ENCODE data around the gene CAMK1D.

CAMK1D gene

GRCh38 chr10:12597788-12598765 is 248.7 kb downstream of the CAMK1D start:
- DNase-seq (ENCODE audit: low spot score), result no peak

GRCh38 chr10:12600652-12601051 is 251.3 kb downstream of the CAMK1D start:
- DNase-seq (ENCODE audit: low spot score), result no peak

- no peak for DNase-seq (ENCODE audit: low spot score)
Measured at GRCh38 chr10:12602521-12602920, 253.2 kb downstream of the CAMK1D start.

GRCh38 chr10:12603766-12604470 is 254.6 kb downstream of the CAMK1D start:
- DNase-seq (ENCODE audit: low spot score), result no peak

- DNase-seq (ENCODE audit: low spot score), result peak; percentile 19
Measured at GRCh38 chr10:12605580-12606405, 256.4 kb downstream of the CAMK1D start.

GRCh38 chr10:12606461-12606860 is 257.1 kb downstream of the CAMK1D start:
- no peak for DNase-seq (ENCODE audit: low spot score)

- DNase-seq (ENCODE audit: low spot score), result no peak
Measured at GRCh38 chr10:12608761-12609160, 259.4 kb downstream of the CAMK1D start.

GRCh38 chr10:12609435-12609834 is 260.1 kb downstream of the CAMK1D start:
- no peak for DNase-seq (ENCODE audit: low spot score)

- no peak for DNase-seq (ENCODE audit: low spot score)
Measured at GRCh38 chr10:12613136-12613535, 263.8 kb downstream of the CAMK1D start.

GRCh38 chr10:12614177-12614995 is 265.0 kb downstream of the CAMK1D start:
- no peak for DNase-seq (ENCODE audit: low spot score)

GRCh38 chr10:12615296-12616220 is 266.2 kb downstream of the CAMK1D start:
- no peak for DNase-seq (ENCODE audit: low spot score)

GRCh38 chr10:12617191-12618175 is 268.1 kb downstream of the CAMK1D start:
- DNase-seq (ENCODE audit: low spot score), result no peak

- no peak for DNase-seq (ENCODE audit: low spot score)
Measured at GRCh38 chr10:12622016-12622415, 272.7 kb downstream of the CAMK1D start.

GRCh38 chr10:12622691-12623090 is 273.3 kb downstream of the CAMK1D start:
- no peak for DNase-seq (ENCODE audit: low spot score)

- DNase-seq (ENCODE audit: low spot score), result no peak
Measured at GRCh38 chr10:12625393-12626023, 276.2 kb downstream of the CAMK1D start.

- no peak for DNase-seq (ENCODE audit: low spot score)
Measured at GRCh38 chr10:12628153-12628552, 278.8 kb downstream of the CAMK1D start.

- no peak for DNase-seq (ENCODE audit: low spot score)
Measured at GRCh38 chr10:12628964-12629766, 279.8 kb downstream of the CAMK1D start.

GRCh38 chr10:12629767-12630165 is 280.4 kb downstream of the CAMK1D start:
- DNase-seq (ENCODE audit: low spot score), result no peak

Measured in CD4-positive, alpha-beta T cell treated with Interleukin-15 for 4 hours (primary cell).